Ishikawa (cell line): Measurements from ENCODE around the gene IL19.

Experiments
- CEBPB ChIP-seq: IDR thresholded peaks from 2 replicates; pipeline ENCODE4 v1.6.1; 2012
- CREB1 ChIP-seq: IDR thresholded peaks from 2 replicates; pipeline ENCODE4 v1.6.1; 2012; ENCODE audit warnings: low read depth
- EGR1 ChIP-seq: IDR thresholded peaks from 2 replicates; pipeline ENCODE4 v1.6.1; 2012
- EP300 ChIP-seq: IDR thresholded peaks from 2 replicates; pipeline ENCODE4 v1.6.1; 2012; ENCODE audit warnings: borderline replicate concordance
- FOXM1 ChIP-seq: IDR thresholded peaks from 2 replicates; pipeline ENCODE4 v1.6.1; 2012; ENCODE audit warnings: low read depth, borderline replicate concordance
- NFIC ChIP-seq: IDR thresholded peaks from 2 replicates; pipeline ENCODE4 v1.6.1; 2012
- RAD21 ChIP-seq: IDR thresholded peaks from 2 replicates; pipeline ENCODE4 v1.6.1; 2012; ENCODE audit warnings: low read depth
- TAF1 ChIP-seq: IDR thresholded peaks from 2 replicates; pipeline ENCODE4 v1.6.1; 2012; ENCODE audit warnings: low read depth, mild to moderate bottlenecking
- TCF12 ChIP-seq: IDR thresholded peaks from 2 replicates; pipeline ENCODE4 v1.6.1; 2012; ENCODE audit warnings: low read depth
- TEAD4 ChIP-seq: IDR thresholded peaks from 2 replicates; pipeline ENCODE4 v1.6.1; 2012
- YY1 ChIP-seq: IDR thresholded peaks from 2 replicates; pipeline ENCODE4 v1.6.1; 2012; ENCODE audit warnings: low read depth
- ZBTB7A ChIP-seq: IDR thresholded peaks from 2 replicates; pipeline ENCODE4 v1.6.1; 2012; ENCODE audit warnings: low read depth
- TF ChIP-seq, protein P1 (sequence below): IDR thresholded peaks from 2 replicates; pipeline ENCODE4 v1.6.1; 2012
- TF ChIP-seq, protein P2 (sequence below): IDR thresholded peaks from 2 replicates; pipeline ENCODE4 v1.6.1; 2012; ENCODE audit warnings: low read depth, mild to moderate bottlenecking

DNA sequence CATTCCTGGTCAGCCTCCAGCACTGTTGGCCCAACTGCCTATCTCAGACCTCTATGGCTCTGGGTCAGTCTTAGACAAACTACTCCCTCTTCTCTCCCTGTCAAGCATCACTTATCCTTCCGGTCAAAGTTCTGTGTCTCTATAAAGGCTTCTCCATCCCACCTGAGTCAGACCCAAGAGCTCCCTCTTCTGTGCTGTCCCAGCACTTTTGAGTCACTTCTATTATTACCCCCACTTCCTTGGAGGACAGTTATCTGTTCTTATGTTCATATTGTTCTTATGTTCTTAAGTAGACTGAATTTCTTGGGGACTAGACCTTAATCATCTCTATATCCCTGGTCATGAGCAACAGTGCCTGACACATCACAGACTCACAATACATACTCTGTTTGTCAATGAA lies 30.9 kb downstream of the IL19 start:
- TF ChIP-seq EP300 (no peak), TCF12 (no peak), CREB1 (no peak), EGR1 (no peak), YY1 (no peak), TEAD4 (no peak), FOXM1 (no peak), NFIC (no peak), RAD21 (no peak), CEBPB (no peak), TAF1 (no peak), ZBTB7A (no peak)
- TF ChIP-seq, protein P1, sequence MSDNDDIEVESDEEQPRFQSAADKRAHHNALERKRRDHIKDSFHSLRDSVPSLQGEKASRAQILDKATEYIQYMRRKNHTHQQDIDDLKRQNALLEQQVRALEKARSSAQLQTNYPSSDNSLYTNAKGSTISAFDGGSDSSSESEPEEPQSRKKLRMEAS, result no peak
- TF ChIP-seq, protein P2, sequence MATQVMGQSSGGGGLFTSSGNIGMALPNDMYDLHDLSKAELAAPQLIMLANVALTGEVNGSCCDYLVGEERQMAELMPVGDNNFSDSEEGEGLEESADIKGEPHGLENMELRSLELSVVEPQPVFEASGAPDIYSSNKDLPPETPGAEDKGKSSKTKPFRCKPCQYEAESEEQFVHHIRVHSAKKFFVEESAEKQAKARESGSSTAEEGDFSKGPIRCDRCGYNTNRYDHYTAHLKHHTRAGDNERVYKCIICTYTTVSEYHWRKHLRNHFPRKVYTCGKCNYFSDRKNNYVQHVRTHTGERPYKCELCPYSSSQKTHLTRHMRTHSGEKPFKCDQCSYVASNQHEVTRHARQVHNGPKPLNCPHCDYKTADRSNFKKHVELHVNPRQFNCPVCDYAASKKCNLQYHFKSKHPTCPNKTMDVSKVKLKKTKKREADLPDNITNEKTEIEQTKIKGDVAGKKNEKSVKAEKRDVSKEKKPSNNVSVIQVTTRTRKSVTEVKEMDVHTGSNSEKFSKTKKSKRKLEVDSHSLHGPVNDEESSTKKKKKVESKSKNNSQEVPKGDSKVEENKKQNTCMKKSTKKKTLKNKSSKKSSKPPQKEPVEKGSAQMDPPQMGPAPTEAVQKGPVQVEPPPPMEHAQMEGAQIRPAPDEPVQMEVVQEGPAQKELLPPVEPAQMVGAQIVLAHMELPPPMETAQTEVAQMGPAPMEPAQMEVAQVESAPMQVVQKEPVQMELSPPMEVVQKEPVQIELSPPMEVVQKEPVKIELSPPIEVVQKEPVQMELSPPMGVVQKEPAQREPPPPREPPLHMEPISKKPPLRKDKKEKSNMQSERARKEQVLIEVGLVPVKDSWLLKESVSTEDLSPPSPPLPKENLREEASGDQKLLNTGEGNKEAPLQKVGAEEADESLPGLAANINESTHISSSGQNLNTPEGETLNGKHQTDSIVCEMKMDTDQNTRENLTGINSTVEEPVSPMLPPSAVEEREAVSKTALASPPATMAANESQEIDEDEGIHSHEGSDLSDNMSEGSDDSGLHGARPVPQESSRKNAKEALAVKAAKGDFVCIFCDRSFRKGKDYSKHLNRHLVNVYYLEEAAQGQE, result no peak
